ENCODE measurements around the gene AUTS2.

GRCh38 chr7:70657989-70658632 lies 1059.8 kb downstream of the AUTS2 start:
- no peak for TF ChIP-seq CTCF (optimal IDR thresholded peaks at IDR 0.05 in 1 of 3, IDR thresholded peaks at IDR 0.05 in 1 of 3, conservative IDR thresholded peaks at IDR 0.05 in 1 of 3; ENCODE audit: extremely low read depth in 1 of 3, insufficient read depth in 2 of 3, low read length in 3 of 3)
- no peak for TF ChIP-seq EZH2 (IDR thresholded peaks at IDR 0.05; ENCODE audit: low read length)
